Omental fat pad (tissue), 4 donors: ENCODE data around the gene TEX50. TPM values are rescaled to one million over a fixed set of nuclear protein-coding genes. Genes with fewer than 3 reads are reported as not detected.

ENCODE experiments used
- ATAC-seq: fragments of 150-250 bp; one replicate; pipeline ENCODE4 v1.9.1; 2016; ENCODE audit warnings: mild to moderate bottlenecking, moderate library complexity; ENCODE audit not compliant: low FRiP score
- DNase-seq: peaks from one replicate; pipeline ENCODE4 v3.0.0-alpha.2; 2019; ENCODE audit warnings: low spot score
- total RNA-seq, 4 donors: library from RNA; depleted of rRNA; stranded (reverse); fragments of >200 nt; gene quantifications; one replicate each; pipeline ENCODE4 v1.1.0, GENCODE V29; 2016
- TF ChIP-seq, protein P1 (sequence below), 3 donors: fragments of 450-650 bp; IDR thresholded peaks; one replicate each; pipeline ENCODE4 v1.5.1; 2016 to 2017; ENCODE audit warnings: antibody characterized with exemption in 3 of 3, mild to moderate bottlenecking in 3 of 3, moderate library complexity in 2 of 3

TEX50 gene
- total RNA-seq, 4 donors from 2014 or later, result not detected

- TF ChIP-seq, protein P1, sequence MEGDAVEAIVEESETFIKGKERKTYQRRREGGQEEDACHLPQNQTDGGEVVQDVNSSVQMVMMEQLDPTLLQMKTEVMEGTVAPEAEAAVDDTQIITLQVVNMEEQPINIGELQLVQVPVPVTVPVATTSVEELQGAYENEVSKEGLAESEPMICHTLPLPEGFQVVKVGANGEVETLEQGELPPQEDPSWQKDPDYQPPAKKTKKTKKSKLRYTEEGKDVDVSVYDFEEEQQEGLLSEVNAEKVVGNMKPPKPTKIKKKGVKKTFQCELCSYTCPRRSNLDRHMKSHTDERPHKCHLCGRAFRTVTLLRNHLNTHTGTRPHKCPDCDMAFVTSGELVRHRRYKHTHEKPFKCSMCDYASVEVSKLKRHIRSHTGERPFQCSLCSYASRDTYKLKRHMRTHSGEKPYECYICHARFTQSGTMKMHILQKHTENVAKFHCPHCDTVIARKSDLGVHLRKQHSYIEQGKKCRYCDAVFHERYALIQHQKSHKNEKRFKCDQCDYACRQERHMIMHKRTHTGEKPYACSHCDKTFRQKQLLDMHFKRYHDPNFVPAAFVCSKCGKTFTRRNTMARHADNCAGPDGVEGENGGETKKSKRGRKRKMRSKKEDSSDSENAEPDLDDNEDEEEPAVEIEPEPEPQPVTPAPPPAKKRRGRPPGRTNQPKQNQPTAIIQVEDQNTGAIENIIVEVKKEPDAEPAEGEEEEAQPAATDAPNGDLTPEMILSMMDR (IDR thresholded peaks at IDR 0.05), result no peak
- no peak for ATAC-seq
These were observed 11.5 kb downstream of the TEX50 start for GRCh38 chr1:173646656-173647055.

GRCh38 chr1:173648880-173649605, 13.9 kb downstream of the TEX50 start:
- no peak for ATAC-seq
- TF ChIP-seq, protein P1 (IDR thresholded peaks at IDR 0.05), result no peak
- DNase-seq, result no peak

More at GRCh38 chr1:173646656-173647055, 11.5 kb downstream of the TEX50 start:
- DNase-seq, result no peak

DNA sequence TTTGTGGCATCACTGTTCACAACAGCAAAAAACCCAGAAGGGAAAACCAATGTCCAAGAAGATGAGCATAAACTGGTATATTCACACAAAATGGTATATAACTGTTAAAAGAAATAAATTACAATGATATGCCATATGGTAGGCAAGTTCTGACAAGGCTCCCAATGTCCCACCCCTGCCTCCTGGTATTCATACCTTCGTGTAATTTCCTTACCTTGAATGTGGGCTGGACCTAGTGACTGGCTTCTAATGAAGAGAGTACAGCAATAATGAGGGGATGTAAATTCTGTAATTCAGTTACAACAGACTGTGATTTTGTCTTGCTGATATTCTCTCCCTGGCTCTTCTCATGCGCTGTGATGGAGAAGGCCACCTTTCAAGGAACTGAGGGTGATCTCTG, 25.2 kb downstream of the TEX50 start:
- TF ChIP-seq, protein P1 (IDR thresholded peaks at IDR 0.05), result no peak
- no peak for DNase-seq
- ATAC-seq, result no peak

- ATAC-seq (no peak), DNase-seq (no peak)
- TF ChIP-seq, protein P1 (IDR thresholded peaks at IDR 0.05), result no peak
These were observed 26.1 kb downstream of the TEX50 start for GRCh38 chr1:173661271-173661670.

DNA sequence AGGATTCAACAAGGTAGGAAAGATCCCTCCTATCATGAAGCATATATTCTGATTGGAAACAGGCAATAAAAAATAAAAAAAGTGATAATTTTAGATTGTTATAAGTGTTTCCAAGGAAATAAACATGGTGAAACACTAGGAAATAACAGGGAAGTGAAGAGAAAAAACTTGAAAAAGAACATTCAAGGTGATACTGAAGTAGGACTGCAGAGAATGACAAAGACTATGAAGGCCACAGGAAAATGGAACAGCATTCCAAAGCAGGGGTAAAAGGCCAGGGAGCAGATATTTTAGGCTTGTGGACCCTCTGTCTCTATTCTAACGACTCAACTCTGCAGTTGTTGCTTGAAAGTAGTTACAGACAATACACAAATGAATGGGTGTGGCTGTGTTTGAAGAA, 26.6 kb downstream of the TEX50 start:
- ATAC-seq (no peak), DNase-seq (no peak)
- TF ChIP-seq, protein P1 (IDR thresholded peaks at IDR 0.05), result no peak

DNA sequence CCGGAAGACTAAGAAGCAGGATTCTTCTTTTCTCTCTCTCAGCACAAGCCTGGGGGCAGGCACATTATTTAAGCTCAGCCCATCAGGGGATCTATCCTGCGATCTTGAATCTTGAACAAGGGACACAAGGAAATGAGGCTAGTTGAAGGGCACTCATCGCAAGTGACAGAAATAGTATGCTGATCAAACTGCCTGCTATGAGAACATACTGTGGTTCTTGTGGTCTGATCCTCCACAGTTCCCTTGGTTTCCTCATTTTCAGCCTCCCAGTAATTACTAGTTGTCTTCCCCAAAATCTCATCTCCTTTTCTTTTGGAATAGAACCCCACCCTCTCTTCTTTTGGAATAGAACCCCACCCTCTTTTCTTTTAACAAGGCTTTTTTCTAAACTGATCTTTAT, 28.0 kb downstream of the TEX50 start:
- DNase-seq (no peak), ATAC-seq (no peak)
- TF ChIP-seq, protein P1 (IDR thresholded peaks at IDR 0.05), result no peak

DNA sequence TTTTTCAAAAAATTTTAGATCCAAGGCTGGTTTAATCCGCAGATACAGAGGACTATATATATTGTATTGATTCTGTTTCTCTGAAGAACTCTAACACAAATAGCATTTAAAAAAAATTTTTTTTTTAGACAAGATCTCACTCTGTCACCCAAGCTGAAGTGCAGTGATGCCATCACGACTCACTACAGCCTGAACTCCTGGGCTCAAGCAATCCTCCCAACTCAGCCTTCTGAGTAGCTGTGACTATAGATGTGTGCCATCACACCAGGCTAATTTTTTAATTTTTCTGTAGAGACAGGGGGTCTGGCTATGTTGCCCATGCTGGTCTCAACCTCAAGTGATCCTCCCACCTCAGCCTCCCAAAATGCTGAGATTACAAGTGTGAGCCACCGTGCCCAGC, 31.5 kb downstream of the TEX50 start:
- DNase-seq (no peak), ATAC-seq (no peak)
- TF ChIP-seq, protein P1 (IDR thresholded peaks at IDR 0.05), result no peak
